Glutamatergic neuron (in vitro differentiated cells): ENCODE measurements around the gene VKORC1L1. TPM values are rescaled to one million over a fixed set of nuclear protein-coding genes. Genes with fewer than 3 reads are reported as not detected.

ENCODE experiments used
- DNase-seq: peaks from one replicate; pipeline ENCODE4 v3.0.0; 2022
- H3K27ac Mint-ChIP-seq: one replicate; pipeline ENCODE4 v1.8.0; 2020; ENCODE audit warnings: mild to moderate bottlenecking, mixed read lengths, inconsistent platforms; ENCODE audit not compliant: unreplicated experiment
- H3K27me3 Mint-ChIP-seq: one replicate; pipeline ENCODE4 v1.8.0; 2020; ENCODE audit warnings: mild to moderate bottlenecking, moderate library complexity, mixed read lengths, inconsistent platforms; ENCODE audit not compliant: unreplicated experiment
- H3K36me3 Mint-ChIP-seq: one replicate; pipeline ENCODE4 v1.8.0; 2020; ENCODE audit warnings: mild to moderate bottlenecking, mixed read lengths, inconsistent platforms; ENCODE audit not compliant: unreplicated experiment
- H3K4me1 Mint-ChIP-seq: one replicate; pipeline ENCODE4 v1.8.0; 2020; ENCODE audit warnings: mild to moderate bottlenecking, low read depth, mixed read lengths, inconsistent platforms; ENCODE audit not compliant: unreplicated experiment
- H3K4me3 Mint-ChIP-seq: one replicate; pipeline ENCODE4 v1.8.0; 2020; ENCODE audit warnings: mild to moderate bottlenecking, mixed read lengths, inconsistent platforms; ENCODE audit not compliant: unreplicated experiment
- H3K9me3 Mint-ChIP-seq: one replicate; pipeline ENCODE4 v1.8.0; 2020; ENCODE audit warnings: mild to moderate bottlenecking, moderate library complexity, mixed read lengths, inconsistent platforms; ENCODE audit not compliant: unreplicated experiment
- total RNA-seq: library from RNA; stranded (reverse); fragmentation: NEBNext Ultra II Directional; extraction: Animal tissue kit (Norgen Biotek cat#: 25700); gene quantifications from one replicate; pipeline ENCODE4 v1.2.1, GENCODE V29; 2021; ENCODE audit not compliant: unreplicated experiment
- TF ChIP-seq, protein P1 (sequence below): fragments of 200-600 bp; sonication (generic); IDR thresholded peaks from one replicate; pipeline ENCODE4 v1.5.0; 2021; ENCODE audit not compliant: partially characterized antibody, unreplicated experiment

Gene VKORC1L1
- total RNA-seq, 1 donor from 2014 or later = 17.0 TPM

- no peak overlapping the region for H3K27ac Mint-ChIP-seq
- H3K4me1 Mint-ChIP-seq = no peaks in the 10 kb centered on the region
- no peak overlapping the region for H3K4me3 Mint-ChIP-seq
- peaks cover 2% of the 10 kb centered on the region for H3K27me3 Mint-ChIP-seq
- peaks cover 4% of the 10 kb centered on the region for H3K9me3 Mint-ChIP-seq
- DNase-seq = no peak
- TF ChIP-seq, protein P1, sequence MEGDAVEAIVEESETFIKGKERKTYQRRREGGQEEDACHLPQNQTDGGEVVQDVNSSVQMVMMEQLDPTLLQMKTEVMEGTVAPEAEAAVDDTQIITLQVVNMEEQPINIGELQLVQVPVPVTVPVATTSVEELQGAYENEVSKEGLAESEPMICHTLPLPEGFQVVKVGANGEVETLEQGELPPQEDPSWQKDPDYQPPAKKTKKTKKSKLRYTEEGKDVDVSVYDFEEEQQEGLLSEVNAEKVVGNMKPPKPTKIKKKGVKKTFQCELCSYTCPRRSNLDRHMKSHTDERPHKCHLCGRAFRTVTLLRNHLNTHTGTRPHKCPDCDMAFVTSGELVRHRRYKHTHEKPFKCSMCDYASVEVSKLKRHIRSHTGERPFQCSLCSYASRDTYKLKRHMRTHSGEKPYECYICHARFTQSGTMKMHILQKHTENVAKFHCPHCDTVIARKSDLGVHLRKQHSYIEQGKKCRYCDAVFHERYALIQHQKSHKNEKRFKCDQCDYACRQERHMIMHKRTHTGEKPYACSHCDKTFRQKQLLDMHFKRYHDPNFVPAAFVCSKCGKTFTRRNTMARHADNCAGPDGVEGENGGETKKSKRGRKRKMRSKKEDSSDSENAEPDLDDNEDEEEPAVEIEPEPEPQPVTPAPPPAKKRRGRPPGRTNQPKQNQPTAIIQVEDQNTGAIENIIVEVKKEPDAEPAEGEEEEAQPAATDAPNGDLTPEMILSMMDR = no peak
- peaks cover 4% of the 10 kb centered on the region for H3K36me3 Mint-ChIP-seq
Measured at GRCh38 chr7:65972976-65973375, 100.1 kb downstream of the VKORC1L1 start.

DNA sequence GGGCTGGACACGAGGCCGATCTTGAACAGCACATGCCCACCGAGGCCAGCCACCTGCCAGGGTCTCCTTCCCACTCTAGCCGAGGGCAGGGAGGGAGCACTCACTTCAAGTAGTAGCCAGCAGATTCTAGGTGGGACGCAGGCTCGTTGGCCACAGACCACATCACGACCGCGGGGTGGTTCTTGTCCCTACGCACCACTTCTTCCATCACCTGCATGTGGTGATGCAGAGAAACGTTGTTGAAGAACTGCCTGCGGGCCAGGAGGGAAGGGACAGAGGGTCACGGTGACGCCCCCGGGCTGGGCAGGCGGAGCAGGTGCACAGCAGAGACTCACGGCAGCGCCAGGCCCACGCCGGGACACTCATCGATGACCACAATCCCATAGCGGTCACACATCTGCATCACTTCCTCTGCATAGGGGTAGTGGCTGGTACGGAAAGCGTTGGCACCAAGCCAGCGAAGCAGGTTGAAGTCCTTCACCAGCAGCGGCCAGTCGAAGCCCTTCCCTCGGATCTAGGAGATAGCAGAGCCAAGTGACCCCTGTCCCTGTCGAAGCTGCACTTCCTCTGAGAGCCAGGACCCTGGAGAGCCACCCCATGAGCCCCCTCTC, 101.4 kb downstream of the VKORC1L1 start:
- DNase-seq = no peak
- TF ChIP-seq, protein P1 = no peak
- Mint-ChIP-seq H3K4me3 (no peak overlapping the region), H3K36me3 (peaks cover 4% of the 10 kb centered on the region), H3K9me3 (peaks cover 4% of the 10 kb centered on the region), H3K27ac (no peak overlapping the region), H3K4me1 (no peaks in the 10 kb centered on the region), H3K27me3 (peaks cover 4% of the 10 kb centered on the region)

DNA sequence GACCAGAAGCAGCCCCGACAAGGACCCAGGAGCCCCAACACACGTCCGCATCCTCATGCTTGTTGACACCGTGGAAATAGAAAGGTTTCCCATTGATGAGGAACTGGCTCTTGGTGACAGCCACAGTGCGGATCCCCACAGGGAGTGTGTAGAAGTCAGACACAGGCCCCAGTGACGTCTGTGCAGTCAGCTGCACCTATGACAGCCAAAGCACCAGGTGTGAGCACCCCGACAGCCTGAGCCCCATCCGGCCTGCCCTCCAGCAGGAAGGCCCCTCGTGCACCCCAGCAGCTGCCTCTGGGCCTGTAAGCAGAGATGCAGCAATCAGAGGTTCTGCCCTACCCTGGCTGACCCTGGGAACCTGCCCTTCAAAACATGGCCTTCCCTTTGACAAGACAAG, 102.0 kb downstream of the VKORC1L1 start:
- TF ChIP-seq, protein P1 = no peak
- H3K27ac Mint-ChIP-seq = no peak overlapping the region
- peaks cover 4% of the 10 kb centered on the region for H3K9me3 Mint-ChIP-seq
- DNase-seq = no peak
- no peaks in the 10 kb centered on the region for H3K4me1 Mint-ChIP-seq
- H3K27me3 Mint-ChIP-seq = peaks cover 4% of the 10 kb centered on the region
- H3K4me3 Mint-ChIP-seq = no peak overlapping the region
- peaks cover 4% of the 10 kb centered on the region for H3K36me3 Mint-ChIP-seq

DNA sequence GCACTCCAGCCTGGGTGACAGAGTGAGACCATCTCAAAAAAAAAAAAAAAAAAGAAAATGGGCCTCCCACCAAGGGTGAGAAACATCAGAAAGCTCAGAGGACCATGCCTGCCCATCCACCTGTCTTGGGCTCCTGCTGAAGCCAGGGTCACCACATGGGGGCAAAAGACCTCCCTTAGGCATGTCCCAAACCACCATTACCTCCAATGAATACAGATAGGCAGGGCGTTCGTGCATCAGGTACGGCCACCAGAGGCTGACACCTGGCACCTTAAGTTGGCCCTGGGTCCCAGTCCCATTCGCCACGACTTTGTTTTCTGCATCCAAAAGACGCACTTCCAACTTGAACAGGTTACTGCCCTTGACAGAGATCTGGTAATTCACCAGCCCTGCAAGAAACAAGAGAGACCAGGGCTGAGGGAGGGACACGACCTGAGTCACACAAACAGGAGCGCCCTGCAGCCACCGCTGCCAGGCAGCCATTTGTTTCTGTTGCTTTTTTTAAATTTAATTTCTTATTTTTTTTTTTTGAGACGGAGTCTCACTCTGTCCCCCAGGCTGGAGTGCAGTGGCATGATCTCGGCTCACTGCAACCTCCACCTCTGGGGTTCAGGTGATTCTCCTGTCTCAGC, 103.1 kb downstream of the VKORC1L1 start:
- TF ChIP-seq, protein P1 = no peak
- H3K27me3 Mint-ChIP-seq = peaks cover 4% of the 10 kb centered on the region
- H3K27ac Mint-ChIP-seq = no peak overlapping the region
- H3K9me3 Mint-ChIP-seq = peaks cover 4% of the 10 kb centered on the region
- no peak for DNase-seq
- no peaks in the 10 kb centered on the region for H3K4me1 Mint-ChIP-seq
- no peak overlapping the region for H3K4me3 Mint-ChIP-seq
- H3K36me3 Mint-ChIP-seq = peaks cover 4% of the 10 kb centered on the region

DNA sequence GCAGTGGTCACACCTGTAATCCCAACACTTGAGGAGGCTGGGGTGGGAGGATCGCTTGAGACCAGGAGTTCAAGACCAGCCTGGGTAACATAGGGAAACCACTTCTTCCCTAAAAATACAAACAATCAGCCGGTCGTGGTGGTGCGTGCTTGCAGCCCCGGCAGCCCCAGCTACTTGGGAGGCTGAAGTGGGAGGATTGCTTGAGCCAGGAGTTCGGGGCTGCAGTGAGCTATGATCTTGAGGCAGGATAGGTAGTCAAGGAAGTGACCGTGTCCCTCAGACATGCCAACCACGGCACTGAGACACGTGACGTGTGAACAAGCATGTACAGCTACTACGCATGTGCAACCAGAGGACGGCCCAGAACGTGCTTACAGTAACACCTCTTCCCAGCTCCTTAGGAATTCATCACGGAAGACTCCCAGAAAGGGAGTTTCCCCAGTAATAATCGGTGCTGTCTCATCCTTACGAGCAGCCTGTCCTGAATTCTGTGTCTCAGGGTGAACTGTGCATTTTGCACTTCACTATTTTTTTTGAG, 103.9 kb downstream of the VKORC1L1 start:
- no peak for DNase-seq
- peaks cover 4% of the 10 kb centered on the region for H3K36me3 Mint-ChIP-seq

More for the DNA sequence above, 103.9 kb downstream of the VKORC1L1 start:
- Mint-ChIP-seq H3K4me3 (no peak overlapping the region), H3K4me1 (no peaks in the 10 kb centered on the region), H3K9me3 (peaks cover 4% of the 10 kb centered on the region), H3K27ac (no peak overlapping the region), H3K27me3 (peaks cover 4% of the 10 kb centered on the region)
- TF ChIP-seq, protein P1 = no peak
